Measurements from ENCODE around the gene PRELID2.
A peak's percentile ranks its signal among the peaks of the same experiment; 100 is the strongest.

PRELID2 gene

DNA sequence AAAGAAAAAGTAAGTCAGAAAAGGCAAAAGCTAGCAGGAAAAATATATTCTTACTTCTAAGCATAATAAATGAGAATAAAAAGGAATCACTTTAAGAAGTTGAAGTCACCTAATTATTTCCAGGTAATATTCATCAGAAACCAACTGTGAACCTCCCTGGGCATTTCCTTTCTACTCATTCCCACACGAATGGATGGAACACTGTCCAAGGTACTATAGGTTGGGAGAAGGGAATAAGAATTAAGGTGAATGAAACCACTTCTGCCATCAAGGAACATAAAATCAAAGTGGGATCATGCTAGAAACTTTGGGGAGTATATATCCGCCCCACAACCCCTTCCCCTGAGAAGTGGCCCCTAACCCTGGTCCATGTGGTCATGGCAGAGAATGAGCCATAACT, 41.6 kb downstream of the PRELID2 start:
- no peak for DNase-seq

- no peak for DNase-seq
Measured at GRCh38 chr5:145792840-145793239, 42.3 kb downstream of the PRELID2 start.

DNA sequence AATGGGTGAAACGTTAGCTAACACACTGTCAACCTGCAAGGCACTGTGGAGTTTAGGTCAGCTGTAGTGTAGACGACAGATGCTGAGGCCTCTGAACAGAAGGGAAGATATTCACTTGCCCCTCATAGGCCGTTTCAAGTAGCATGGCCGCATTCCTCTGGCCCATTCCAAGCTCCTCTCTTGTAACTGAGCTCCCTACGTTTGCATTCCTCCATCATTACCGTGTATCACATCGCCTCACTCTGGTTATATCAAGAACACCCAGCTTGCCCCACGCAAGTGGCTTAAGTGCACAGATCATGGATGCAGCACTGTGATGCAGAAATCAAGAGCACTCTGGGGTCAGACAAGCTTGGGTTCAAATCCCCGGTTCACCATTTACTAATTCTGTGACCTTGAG, 43.3 kb downstream of the PRELID2 start:
- DNase-seq, result no peak

GRCh38 chr5:145787996-145788395, 47.1 kb downstream of the PRELID2 start:
- no peak for DNase-seq

DNA sequence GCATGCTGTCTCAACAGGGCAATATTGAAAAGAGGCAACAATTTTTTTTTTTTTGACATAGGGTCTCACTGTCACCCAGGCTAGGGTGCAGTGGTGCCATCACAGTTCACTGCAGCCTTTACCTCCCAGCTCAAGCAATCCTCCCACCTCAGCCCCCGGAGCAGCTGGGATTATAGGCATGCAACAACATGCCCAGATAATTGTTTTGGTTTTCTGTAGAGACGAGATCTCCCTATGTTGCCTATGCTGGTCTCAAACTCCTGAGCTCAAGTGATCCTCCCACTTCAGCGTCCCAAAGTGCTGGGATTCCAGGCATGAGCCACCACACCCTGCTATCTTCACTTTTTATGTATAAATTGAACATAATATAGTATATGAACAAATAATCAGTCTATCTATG, 47.6 kb downstream of the PRELID2 start:
- no peak for DNase-seq

GRCh38 chr5:145787001-145787400, 48.1 kb downstream of the PRELID2 start:
- no peak for DNase-seq

GRCh38 chr5:145780982-145781381, 54.2 kb downstream of the PRELID2 start:
- DNase-seq, result no peak

GRCh38 chr5:145778144-145778900, 56.8 kb downstream of the PRELID2 start:
- no peak for DNase-seq

DNA sequence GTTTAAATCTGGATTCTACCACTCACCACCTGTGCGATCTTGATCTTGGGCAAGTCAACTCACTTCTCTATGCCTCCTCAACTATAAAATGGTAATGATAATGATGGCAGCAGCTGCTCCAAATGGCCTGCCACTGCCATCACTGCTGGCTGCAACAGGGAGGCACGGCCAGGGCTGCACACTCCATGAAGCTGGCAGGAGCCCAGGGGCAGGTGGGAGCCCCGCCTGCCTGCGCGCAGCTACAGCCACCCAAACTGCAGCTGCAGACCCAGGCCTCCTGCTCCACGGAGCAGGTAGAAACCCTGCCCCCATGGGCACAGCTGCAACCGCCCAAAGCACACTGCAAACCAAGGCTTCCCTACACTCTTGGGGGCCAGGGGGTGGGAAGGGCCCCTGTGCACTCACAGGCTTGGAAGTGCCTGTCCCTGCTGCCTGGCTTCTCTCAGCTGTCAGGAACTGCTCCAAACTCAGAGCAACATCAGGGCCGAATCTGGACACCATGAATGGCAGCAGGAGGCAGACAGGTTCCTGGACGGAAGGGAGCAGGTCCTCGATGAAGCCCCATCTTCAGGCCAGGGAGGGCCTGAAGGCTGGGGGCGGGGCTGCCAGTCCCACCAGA, 57.6 kb downstream of the PRELID2 start:
- DNase-seq, result no peak

DNA sequence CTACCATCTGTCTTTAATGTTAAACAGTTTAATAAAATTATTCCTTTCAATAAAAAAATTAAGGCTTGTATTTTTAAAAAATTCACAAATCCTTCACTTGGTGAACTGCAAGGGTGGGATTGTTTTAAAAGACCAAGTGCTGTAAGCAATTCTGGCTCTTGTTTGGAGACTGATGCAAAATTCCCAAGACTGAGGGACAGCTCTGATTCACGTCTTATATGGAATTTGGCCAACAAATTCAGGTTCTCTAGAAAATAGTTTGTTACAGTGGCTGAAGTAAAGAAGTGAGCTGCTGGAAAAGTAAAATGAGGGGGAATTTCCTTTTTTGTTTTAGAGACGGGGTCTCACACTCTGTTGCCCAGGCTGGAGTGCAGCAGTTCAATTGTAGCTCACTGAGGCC, 58.3 kb downstream of the PRELID2 start:
- no peak for DNase-seq

DNA sequence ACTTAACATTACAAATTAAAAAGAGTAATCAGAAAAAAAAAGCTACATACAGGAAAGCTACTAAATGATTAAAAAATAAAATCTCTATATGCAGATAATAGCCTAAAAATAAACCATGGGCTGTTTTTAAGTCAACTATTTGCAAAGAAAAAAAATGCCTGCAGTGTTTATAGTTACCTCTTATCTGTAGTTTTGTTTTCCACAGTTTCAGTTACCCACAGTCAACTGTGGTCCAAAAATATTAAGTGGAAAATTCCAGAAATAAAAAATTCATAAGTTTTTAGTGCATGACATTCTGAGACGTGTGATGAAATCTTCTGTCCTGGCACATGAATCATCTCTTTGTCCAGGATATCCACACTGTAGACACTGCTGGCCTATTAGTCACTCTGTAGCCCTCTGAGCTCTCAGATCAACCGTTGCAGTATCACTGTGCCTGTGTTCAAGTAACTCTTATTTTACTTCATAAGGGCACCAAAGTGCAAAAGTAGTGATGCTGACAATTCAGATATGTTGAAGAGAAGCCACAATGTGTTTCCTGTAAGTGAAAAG, 59.2 kb downstream of the PRELID2 start:
- no peak for DNase-seq

DNA sequence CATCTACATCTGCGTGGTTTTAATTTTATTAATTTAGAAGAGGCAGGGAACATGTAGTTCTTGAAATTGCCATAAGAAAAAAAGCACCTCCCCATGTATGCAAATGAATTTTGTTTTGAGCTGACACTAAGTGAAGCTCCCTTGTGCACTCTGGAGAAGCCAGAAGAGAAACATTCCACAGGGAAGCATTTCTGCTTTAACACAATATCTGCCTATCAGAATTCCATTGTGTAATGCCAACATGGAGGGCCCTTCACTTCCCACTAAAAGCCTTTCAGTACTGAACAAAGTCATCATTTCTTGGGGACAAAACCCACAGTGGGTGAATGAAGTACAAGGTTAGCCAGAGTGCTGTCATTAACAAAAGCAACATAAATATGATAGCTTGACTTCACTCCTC, 59.7 kb downstream of the PRELID2 start:
- DNase-seq, result no peak

GRCh38 chr5:145774442-145774841, 60.7 kb downstream of the PRELID2 start:
- DNase-seq, result no peak

- DNase-seq, result no peak
Measured at GRCh38 chr5:145772466-145772865, 62.7 kb downstream of the PRELID2 start.

GRCh38 chr5:145768863-145769262, 66.3 kb downstream of the PRELID2 start:
- DNase-seq, result peak; percentile 56

GRCh38 chr5:145764325-145764724, 70.8 kb downstream of the PRELID2 start:
- no peak for DNase-seq

DNA sequence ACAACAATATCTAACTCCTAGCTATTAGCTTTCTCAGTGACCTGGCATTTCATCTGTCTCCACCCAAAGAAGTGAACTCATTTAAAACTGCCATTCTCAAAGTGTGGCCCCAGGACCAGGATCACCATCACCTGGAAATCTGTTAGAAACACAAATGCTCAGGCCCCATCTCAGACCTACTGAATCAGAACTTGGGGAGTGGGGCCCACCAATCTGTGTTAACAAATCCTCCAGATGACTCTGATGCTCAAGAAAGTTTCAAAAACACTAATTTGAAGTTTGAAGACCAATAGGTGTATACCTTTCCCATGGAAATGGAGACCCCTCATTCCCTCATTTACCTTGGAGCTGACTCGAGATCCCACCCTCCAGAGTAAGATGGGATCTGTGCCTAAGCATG, 72.3 kb downstream of the PRELID2 start:
- no peak for DNase-seq

DNA sequence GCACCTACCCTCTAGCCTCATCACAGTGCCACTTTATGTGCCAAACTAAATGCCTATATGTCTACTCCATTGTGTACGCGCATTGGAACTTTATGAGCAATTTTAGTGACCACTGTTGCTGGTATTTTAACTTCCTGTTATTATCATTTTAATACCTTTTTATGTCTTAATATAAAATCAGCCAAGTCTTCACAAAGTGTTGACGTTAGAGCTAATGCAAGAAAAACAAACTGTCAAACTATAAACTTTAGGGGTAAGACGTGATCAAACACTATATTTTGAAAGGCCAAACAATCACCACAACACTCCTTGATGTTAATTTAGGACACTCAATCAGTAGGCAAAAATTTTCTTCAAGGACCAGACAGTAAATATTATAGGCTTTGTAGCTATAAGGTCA, 73.9 kb downstream of the PRELID2 start:
- no peak for DNase-seq

DNA sequence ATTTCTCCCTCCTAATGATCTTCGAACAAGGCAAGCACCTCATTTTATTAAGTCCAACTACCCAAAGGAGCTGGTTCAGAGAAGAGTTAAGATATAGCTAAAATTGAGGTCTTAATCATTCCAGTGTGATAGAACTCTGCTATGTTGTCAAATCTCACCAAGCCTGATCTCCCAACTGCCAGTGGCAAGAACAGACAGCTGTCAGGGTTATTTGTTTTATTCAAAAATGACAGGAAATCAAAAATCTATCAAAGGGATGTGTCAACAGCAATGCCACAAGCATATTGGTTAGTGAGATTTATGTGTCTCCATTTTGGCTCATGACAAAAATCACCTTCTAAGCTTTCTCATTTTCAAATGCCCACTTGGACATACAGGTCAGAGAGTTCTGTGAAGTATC, 74.5 kb downstream of the PRELID2 start:
- no peak for DNase-seq

- no peak for DNase-seq
Measured at GRCh38 chr5:145752947-145753346, 82.2 kb downstream of the PRELID2 start.

GRCh38 chr5:145752534-145752933, 82.6 kb downstream of the PRELID2 start:
- DNase-seq, result no peak

DNA sequence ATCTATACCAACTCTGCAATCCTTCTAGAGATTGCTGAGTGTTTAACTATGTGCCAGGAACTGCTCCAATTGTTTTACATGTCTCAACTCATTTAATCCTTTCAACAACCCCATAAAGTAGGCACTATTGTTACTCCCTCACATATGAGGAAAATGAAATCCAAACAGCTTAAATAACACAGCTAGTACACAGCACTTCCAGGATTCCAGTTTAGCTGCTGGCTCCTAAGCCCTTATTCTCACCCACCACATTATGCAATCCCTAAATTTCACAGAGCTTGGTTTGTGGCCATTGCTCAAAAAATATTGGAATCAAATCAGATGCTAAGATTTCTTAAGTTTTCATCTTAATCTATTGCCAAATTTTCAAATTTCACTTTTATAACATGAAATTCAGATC, 84.9 kb downstream of the PRELID2 start:
- DNase-seq, result no peak

DNA sequence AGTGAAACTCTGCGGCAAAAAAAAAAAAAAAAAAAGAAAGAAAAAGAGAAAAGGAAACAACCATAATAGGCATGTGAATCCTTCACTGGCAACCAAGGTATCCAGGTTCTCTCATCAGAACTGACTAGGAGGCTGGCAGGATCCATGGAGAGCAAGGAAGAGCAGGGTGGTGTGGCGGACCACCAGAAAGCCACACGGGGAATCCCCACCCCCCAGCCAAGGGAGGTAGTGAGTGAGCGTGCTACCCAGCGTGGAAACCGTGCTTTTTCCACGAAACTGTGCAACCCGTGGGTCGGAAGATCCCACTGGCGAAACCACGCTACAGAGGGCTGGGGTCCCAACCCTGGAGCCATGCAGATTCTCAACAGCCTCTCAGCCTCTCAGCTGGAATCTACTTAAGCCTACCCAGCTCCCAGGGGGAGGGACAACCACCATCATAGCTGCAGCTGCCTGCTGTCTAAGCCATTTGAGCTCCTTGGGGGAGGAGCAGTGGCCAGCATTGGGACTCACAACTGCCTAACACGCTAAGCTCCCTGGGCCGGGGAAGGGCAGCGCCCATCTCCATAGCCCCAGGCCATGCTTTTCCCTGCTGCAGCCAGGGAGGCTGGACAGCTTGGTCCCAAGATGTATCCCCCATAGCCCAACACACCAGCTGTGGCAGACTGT, 91.6 kb downstream of the PRELID2 start:
- DNase-seq, result no peak

DNA sequence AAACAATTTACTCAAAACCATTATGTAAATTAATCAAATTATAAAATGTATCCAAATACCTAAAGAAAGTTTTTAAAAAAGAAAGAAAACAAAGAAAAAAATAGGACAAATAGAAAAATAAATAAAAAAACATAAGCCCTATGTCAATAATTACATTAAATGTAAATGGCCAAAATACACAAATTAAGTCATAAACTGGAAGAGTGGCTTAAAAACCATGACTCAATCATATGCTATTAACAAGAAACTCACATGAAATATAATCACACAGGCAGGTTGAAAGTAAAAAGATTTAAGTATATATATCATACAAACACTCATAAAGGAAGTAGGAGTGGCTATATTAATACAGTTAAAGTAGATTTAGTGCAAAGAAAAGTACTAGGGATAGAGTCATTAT, 95.3 kb downstream of the PRELID2 start:
- DNase-seq, result no peak

Data from NCI-H345 (cell line).